HepG2 (cell line): ENCODE data around the gene NCKAP1. TPM values are rescaled to one million over a fixed set of nuclear protein-coding genes. Genes with fewer than 3 reads are reported as not detected.

Experiments used
- ARNTL ChIP-seq: sonication (generic); formaldehyde crosslinking; IDR thresholded peaks from 2 replicates; pipeline ENCODE4 v1.4.0; 2020; ENCODE audit warnings: mild to moderate bottlenecking, missing genetic modification reagents
- BATF2 ChIP-seq: sonication (generic); formaldehyde crosslinking; IDR thresholded peaks from 2 replicates; pipeline ENCODE4 v1.8.0; 2022; ENCODE audit warnings: mild to moderate bottlenecking, missing genetic modification reagents, moderate library complexity
- FOSL2 ChIP-seq: sonication (generic); formaldehyde crosslinking; IDR thresholded peaks from 2 replicates; pipeline ENCODE4 v1.4.0; 2020; ENCODE audit warnings: missing genetic modification reagents
- FOXA3 ChIP-seq: IDR thresholded peaks from 2 replicates; pipeline ENCODE4 v1.6.1; 2016; ENCODE audit warnings: missing genetic modification reagents, missing compliant biosample characterization
- GATAD2A ChIP-seq: IDR thresholded peaks from 2 replicates; pipeline ENCODE4 v1.6.1; 2016
- MIER2 ChIP-seq: IDR thresholded peaks from 2 replicates; pipeline ENCODE4 v1.6.1; 2016; ENCODE audit warnings: missing biosample characterization, missing genetic modification reagents
- PRDM15 ChIP-seq: sonication (generic); formaldehyde crosslinking; IDR thresholded peaks from 2 replicates; pipeline ENCODE4 v1.4.0; 2020; ENCODE audit warnings: missing genetic modification reagents
- RFXANK ChIP-seq: IDR thresholded peaks from 2 replicates; pipeline ENCODE4 v1.6.1; 2016
- SKI ChIP-seq: fragments of 450-650 bp; IDR thresholded peaks from one replicate; pipeline ENCODE4 v1.6.1; 2018; ENCODE audit warnings: mild to moderate bottlenecking; ENCODE audit not compliant: partially characterized antibody
- SPEN ChIP-seq: sonication (generic); formaldehyde crosslinking; IDR thresholded peaks from 2 replicates; pipeline ENCODE4 v1.5.1; 2020; ENCODE audit warnings: low read depth, mild to moderate bottlenecking, missing genetic modification reagents
- TFAP4 ChIP-seq: sonication (generic); IDR thresholded peaks from 2 replicates; pipeline ENCODE4 v1.6.1; 2016; ENCODE audit warnings: low read depth, borderline replicate concordance
- THAP11 ChIP-seq: IDR thresholded peaks from 2 replicates; pipeline ENCODE4 v1.6.1; 2016; ENCODE audit warnings: missing biosample characterization, missing genetic modification reagents
- ZEB1 ChIP-seq: IDR thresholded peaks from 2 replicates; pipeline ENCODE4 v1.6.1; 2012; ENCODE audit warnings: mild to moderate bottlenecking, low read depth, inconsistent platforms; ENCODE audit not compliant: insufficient replicate concordance
- ZFX ChIP-seq: sonication (generic); formaldehyde crosslinking; IDR thresholded peaks from 2 replicates; pipeline ENCODE4 v1.4.0; 2020; ENCODE audit warnings: mild to moderate bottlenecking, low read depth, missing genetic modification reagents, moderate library complexity
- ZNF207 ChIP-seq: fragments of 450-650 bp; IDR thresholded peaks from 2 replicates; pipeline ENCODE4 v1.6.1; 2016; ENCODE audit warnings: antibody characterized with exemption, borderline replicate concordance
- ZNF646 ChIP-seq: sonication (generic); formaldehyde crosslinking; IDR thresholded peaks from 2 replicates; pipeline ENCODE4 v1.9.0; 2021; ENCODE audit warnings: mild to moderate bottlenecking, missing genetic modification reagents
- ZNF776 ChIP-seq: sonication (generic); formaldehyde crosslinking; IDR thresholded peaks from 2 replicates; pipeline ENCODE4 v1.4.0; 2020; ENCODE audit warnings: mild to moderate bottlenecking, missing genetic modification reagents
- polyA plus RNA-seq, 8 experiments: library from polyadenylated mRNA; depleted of rRNA in 3 of 8; stranded (reverse) in 7 of 8; unstranded in 1 of 8; fragments of >200 nt; fragmentation: Illumina TruSeq in 4 of 8; extraction: Trizol in 4 of 8; gene quantifications; 2 replicates each; pipeline versions ENCODE4 v1.2.1 to v1.2.3, GENCODE V29; 2011 to 2016; ENCODE audit warnings: low read depth in 4 of 8, missing spikeins in 1 of 8, mixed read lengths in 1 of 8; ENCODE audit not compliant: insufficient read depth in 1 of 8
- total RNA-seq, 5 experiments: library from RNA; depleted of rRNA; stranded (reverse); fragments of >200 nt; fragmentation: Illumina TruSeq; extraction: Trizol; gene quantifications; 2 replicates each; pipeline ENCODE4 v1.2.3, GENCODE V29; 2016; ENCODE audit warnings: low read depth in 1 of 5

Gene NCKAP1
- total and polyA plus RNA-seq, 2 of the 13 experiments (the other 11 are each of a cell fraction or from before 2014, with no cell fraction given), result 72.1 to 96.3 TPM

- TF ChIP-seq ZNF646 (CRISPR knock-in tag), result no peak
- peak; percentile 21; the same call in 1 of the 2 replicates for TF ChIP-seq FOXA3
- no peak for TF ChIP-seq THAP11
- peak; percentile 73; the same call in 1 of the 2 replicates for TF ChIP-seq TFAP4
- TF ChIP-seq BATF2 (CRISPR knock-in tag), result 0 out of 2 replicates have a peak, but pooled peaks have one; percentile 10
- TF ChIP-seq ZEB1, result no peak
- 0 out of 2 replicates have a peak, but pooled peaks have one; percentile 5 for TF ChIP-seq ZNF776 (CRISPR knock-in tag)
- peak; percentile 77 for TF ChIP-seq ZFX
- TF ChIP-seq SPEN (CRISPR knock-in tag), result peak; percentile 89
- no peak for TF ChIP-seq FOSL2 (CRISPR knock-in tag)
- TF ChIP-seq PRDM15 (CRISPR knock-in tag), result peak; percentile 68; the same call in 1 of the 2 replicates
- peak; percentile 37; the same call in 1 of the 2 replicates for TF ChIP-seq GATAD2A (CRISPR knock-in tag)
- no peak for TF ChIP-seq ZNF207
- no peak for TF ChIP-seq MIER2
- TF ChIP-seq RFXANK (CRISPR knock-in tag), result no peak
- no peak for TF ChIP-seq ARNTL (CRISPR knock-in tag)
- peak; percentile 86 for TF ChIP-seq SKI
These were observed at the start of gene NCKAP1 (continued) for GRCh38 chr2:183038341-183039300.
